ENCODE measurements around the gene AVEN. TPM values are rescaled to one million over a fixed set of nuclear protein-coding genes. Genes with fewer than 3 reads are reported as not detected.
"Not testable (repeated sequence)": the region's sequence is repeated elsewhere in the genome, so short reads cannot be mapped to it uniquely, and the experiment has no call there.

Gene AVEN
- 13.3 and 13.9 TPM in 2 replicates for total RNA-seq

DNA sequence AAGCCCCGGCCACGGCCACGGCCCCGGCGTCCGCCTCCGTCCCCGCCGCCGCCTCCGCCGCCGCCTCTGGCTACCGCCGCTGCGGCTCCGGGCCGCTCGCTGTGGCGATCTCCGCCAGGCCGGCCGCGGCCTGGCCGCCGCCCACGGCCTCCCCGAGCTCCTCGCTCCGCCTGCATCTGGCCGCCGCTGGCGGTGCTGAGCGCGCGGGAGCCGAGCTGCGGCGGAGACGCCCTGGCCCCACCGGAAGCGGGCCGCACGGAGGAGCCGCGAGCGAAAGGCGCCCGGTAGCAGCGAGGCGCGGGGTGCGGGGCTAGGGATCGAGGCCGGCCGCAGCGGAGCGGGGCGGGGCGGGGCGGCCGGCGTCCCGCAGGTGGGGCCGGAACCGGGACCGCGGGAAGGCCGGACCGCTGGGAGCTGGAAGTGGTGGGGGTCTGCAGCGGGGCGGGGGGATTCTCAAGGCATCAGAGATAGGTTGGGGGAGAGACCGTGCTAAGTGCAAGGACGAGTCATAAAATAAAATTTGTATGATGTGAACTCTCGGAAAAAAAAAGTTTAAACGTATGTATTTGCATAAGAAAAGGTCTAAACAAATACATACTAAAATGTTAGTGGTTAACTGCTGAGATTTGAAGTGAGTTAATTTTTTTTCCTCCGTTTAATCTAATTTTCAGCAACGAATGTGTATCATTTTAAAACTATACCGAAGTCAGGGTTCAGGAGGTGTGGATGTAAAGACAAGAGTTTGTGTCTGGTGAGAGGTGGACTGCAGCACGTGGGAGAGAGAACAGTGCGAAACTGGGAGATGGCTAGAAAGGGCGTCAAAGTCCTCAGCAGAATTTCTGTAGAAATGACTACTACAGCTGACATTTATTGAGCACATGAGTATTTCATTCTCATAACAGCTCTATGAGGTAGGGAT lies at the start of gene AVEN:
AVEN (minus strand) TSS at position 334 of the 919 bp plus-strand sequence; CDS start at position 176, 158 bp downstream.
- intact Hi-C loops (cut with micrococcal nuclease), result loop anchor here (1.0 to 5.0 kb wide), 12 partner anchors 21 to 1508 kb away; partner anchors contain the start of genes AQR, DPH6, FMN1 and GOLGA8B

DNA sequence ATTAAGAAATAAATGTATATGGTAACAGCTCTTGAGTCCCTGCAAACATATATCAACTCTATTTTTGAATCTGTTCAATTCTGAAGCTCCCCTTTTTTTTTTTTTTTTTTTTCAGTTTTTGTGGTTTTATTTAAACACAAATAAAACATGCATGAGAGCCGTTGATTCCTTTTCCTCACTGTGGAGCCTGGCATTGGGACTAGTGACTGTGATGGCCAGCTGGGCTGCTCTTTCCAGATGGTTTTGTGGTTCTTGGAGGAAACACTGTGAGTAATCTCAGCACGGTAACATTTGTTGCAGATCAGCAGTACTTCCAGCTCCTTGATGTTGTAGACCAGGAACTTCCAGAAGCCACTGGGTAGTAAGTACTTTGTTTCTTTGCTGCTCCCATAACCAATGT lies 46.7 kb upstream of the AVEN start:
- intact Hi-C loops (cut with micrococcal nuclease), result no loop called here

- intact Hi-C loops (cut with micrococcal nuclease), result no loop called here
These were observed 45.1 kb upstream of the AVEN start for GRCh38 chr15:34084086-34084485.

DNA sequence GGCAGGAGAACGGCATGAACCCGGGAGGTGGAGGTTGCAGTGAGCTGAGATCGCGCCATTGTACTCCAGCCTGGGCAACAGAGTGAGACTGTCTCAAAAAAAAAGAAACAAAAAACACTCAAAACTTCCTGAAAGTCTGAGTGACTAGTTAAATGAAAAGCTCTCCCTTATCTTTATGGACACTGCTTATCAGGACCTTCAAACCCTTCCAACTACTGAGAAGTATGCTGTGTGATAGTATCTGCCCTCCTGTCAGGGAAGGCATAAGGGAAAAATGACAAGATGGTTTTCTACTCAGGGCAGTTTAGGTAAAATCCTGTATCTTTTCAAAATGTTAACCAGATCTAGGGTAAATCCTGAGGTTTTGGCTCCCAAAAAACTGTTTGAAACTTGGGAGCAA lies 40.9 kb upstream of the AVEN start:
- intact Hi-C loops (cut with micrococcal nuclease), result no loop called here

DNA sequence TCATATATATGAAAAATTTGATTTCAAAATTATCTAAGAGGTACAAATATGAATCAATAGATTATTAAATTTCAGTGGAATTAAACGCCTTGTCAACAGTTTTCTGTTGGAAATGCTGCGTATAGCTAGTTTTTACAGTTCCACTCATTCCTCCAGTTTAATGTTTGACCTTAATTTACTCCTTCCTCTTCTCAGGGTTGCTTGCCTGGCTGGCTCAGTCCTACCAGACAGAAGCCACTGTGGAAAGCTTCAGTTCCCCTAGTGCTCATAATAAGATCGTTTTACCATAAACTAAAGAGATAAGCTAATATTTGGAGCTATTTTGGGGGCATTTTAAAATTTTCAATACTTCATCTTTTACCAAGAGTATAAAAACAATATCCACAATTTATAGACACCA lies 39.9 kb upstream of the AVEN start:
- intact Hi-C loops (cut with micrococcal nuclease), result no loop called here

DNA sequence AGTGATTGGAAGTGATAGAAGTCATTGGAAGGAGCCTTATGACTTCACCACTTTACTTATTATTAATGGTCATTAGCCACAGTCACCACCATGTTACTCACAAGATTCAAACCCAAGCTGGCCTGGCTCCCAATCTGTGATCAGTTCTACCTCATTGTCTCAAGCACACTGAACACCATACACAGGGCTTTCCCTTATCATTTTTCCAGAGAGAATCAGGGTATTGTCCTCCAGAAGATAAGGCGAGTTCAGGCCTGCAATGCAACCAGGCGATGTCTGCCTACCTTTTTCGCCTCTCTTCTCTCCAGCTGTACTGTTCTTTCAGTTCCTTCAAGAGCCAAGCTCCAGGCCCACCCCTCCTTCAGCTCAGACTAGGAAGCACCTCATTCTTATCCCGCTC lies 37.8 kb upstream of the AVEN start:
- intact Hi-C loops (cut with micrococcal nuclease), result no loop called here

- intact Hi-C loops (cut with micrococcal nuclease), result no loop called here
These were observed 31.0 kb upstream of the AVEN start for GRCh38 chr15:34070003-34070402.

GRCh38 chr15:34065941-34066340 lies 26.9 kb upstream of the AVEN start:
- intact Hi-C loops (cut with micrococcal nuclease), result loop anchor here (10.0 kb wide), 1 partner anchor 269 kb away; the partner anchor contains the start of gene SLC12A6

GRCh38 chr15:34065261-34065660 lies 26.3 kb upstream of the AVEN start:
- intact Hi-C loops (cut with micrococcal nuclease), result loop anchor here (10.0 kb wide), 1 partner anchor 270 kb away; the partner anchor contains the start of gene SLC12A6

DNA sequence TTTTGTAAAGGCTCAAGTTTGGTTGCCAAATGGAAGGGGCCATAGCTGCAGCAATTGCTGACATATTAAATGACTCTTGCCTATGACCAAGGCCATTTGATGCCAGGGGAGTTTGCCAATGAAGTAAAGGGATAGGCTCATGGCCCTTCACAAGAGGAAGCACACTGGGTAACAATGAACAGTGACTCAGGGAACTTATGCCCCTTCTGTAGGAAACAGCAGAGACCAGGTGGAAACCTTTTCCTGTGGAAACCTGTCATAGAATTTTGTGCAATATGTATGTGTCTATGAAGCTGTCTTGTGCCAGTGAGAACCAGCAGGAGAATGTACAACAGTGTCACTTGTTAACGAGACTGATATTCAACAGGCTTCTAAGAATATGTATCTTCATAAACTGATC lies 25.4 kb upstream of the AVEN start:
- intact Hi-C loops (cut with micrococcal nuclease), result loop anchor here (10.0 kb wide), 1 partner anchor 270 kb away; the partner anchor contains the start of gene SLC12A6

DNA sequence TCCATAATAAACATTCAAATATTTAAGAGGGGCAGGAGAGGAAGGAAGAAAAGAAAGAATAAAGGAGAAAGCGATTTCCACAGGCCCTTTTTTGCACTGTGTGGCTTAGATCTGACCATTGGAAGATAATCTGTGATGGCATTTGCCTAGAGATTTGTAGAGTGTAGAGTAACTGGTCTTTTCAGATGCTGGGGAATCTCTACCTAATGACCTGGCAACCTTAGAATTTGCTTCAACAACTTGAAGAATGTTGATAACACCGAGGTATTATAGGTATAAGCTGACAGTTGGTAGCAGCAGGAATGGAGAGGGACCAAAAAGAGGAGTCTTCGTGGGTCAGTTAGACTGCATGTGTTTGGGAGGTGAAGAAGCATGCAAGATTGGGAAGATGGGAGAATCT lies 20.9 kb upstream of the AVEN start:
- intact Hi-C loops (cut with micrococcal nuclease), result loop anchor here (10.0 kb wide), 1 partner anchor 275 kb away; the partner anchor contains the start of gene SLC12A6

GRCh38 chr15:34059476-34059875 lies 20.5 kb upstream of the AVEN start:
- intact Hi-C loops (cut with micrococcal nuclease), result no loop called here

DNA sequence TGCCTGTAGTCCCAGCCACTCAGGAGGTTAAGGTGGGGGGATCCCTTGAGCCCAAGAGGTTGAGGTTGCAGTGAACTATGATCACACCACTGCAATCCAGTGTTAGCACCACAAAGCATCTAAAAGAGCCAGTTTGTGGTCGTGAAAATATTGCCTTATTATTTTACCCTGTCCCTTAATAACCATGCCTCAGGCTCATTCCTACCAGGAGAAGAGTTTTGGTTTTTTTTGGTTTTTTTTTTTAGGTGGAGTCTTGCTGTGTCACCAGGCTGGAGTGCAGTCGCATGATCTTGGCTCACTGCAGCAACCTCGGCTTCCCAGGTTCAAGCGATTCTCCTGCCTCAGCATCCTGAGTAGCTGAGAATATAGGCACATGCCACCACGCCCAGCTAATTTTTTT lies 17.9 kb upstream of the AVEN start:
- intact Hi-C loops (cut with micrococcal nuclease), result no loop called here

- intact Hi-C loops (cut with micrococcal nuclease), result no loop called here
These were observed 17.0 kb upstream of the AVEN start for GRCh38 chr15:34055868-34056595.

DNA sequence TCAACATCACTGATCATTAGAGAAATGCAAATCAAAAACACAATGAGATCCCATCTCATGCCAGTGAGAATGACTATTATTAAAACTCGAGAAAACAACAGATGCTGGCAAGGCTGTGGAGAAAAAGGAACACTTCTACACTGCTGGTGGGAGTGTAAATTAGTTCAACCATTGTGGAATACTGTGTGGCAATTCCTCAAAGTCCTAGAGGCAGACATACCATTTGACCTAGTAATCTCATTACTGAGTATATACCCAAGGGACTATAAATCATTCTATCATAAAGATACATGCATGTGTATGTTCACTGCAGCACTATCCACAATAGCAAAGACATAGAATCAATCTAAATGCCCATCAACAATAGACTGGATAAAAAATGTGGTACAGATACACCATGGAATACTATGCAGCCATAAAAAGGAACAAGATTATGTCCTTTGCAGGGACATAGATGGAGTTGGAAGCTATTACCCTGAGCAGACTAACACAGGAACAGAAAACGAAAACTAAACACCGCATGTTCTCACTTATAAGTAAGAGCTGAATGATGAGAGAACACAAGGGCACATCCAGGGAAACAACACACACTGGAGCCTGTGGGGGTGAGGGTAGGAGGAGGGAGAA lies 15.2 kb upstream of the AVEN start:
- intact Hi-C loops (cut with micrococcal nuclease), result no loop called here

- intact Hi-C loops (cut with micrococcal nuclease), result not testable (repeated sequence)
These were observed 11.4 kb upstream of the AVEN start for GRCh38 chr15:34050385-34050784.

DNA sequence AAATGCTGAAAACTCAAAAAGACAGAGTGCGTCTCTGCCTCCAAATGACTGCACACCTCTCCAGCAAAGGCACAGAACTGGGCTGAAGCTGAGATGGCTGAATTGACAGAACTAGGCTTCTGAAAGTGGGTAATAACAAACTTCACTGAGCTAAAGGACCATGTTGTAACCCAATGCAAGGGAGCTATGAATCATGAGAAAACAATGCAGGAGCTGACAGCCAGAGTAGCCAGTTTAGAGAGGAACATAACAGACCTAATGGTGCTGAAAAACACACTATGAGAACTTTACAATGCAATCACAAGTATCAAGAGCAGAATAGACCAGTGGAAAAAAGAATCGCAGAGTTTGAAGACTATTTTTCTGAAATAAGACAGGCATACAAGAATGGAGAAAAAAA lies 10.1 kb upstream of the AVEN start:
- intact Hi-C loops (cut with micrococcal nuclease), result no loop called here

DNA sequence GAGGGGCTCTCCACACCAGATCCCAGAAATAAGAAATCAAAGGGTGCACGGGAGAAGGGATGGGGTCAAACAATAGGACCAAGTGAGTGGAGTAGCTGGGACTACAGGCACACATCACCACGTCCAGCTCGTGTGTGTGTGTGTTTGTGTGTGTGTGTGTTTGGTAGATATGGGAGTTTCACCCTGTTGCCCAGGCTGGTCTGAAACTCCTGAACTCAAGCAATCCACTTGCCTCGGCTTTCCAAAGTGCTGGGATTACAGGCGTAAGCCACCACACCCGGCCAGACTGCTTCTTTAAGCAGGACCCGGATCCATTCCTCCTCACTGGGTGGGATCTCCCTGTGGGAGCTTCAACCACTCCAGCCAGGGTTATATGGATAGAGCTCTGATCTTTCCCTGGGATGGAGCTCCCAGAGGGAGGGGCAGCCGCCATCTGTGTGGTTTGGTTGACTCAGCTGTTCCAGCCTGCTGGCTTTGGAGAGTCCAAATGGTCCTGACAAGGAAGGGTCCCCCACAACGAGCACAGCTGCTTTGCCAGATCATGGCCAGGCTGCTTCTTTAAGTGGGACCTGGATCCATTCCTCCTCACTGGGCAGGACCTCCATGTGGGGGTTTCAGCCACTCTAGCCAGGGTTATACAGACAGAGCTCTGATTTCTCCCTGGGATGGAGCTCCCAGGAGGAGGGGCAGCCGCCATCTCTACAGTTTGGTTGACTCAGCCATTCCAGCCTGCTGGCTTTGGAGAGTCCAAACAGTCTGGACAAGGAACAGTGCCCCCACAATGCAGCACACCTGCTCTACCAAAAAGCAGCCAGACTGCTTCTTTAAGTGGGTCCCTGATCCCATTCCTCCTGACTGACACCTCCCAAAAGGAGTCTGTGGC lies 9.1 kb upstream of the AVEN start:
- intact Hi-C loops (cut with micrococcal nuclease), result no loop called here

DNA sequence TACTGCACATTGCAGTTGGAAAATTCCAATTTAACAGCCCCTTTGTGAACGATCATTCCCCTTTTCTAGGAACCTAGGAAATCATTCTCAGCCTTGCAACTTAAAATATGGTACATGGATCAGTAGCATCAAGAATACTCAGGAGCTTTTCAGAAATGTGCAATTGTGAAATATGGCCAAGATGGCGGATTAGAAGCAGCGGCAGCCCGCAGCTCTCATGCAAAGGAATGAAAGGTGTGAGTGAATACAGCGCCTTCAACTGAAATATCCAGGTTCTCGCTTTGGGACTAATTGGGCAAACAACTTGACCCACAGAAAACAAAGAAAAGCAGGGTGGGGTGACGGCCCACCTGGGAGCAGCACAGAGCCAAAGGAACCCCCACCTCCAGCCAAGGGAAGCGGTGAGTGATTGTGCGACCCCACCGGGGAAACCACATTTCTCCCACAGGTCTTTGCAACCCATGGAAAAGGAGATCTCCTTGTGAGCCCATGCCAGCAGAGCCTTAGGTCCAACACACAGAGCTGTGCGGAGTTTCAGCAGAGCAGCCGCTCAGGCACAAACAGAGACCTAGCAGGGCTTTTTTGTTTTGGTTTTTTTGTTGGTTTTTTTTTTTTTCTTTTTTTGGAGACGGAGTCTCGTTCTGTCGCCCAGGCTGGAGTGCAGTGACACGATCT lies 7.6 kb upstream of the AVEN start:
- intact Hi-C loops (cut with micrococcal nuclease), result no loop called here

GRCh38 chr15:34043813-34044212 lies 4.8 kb upstream of the AVEN start:
- intact Hi-C loops (cut with micrococcal nuclease), result no loop called here
